Calu3 (cell line): ENCODE measurements around the gene EFR3B. TPM values are rescaled to one million over a fixed set of nuclear protein-coding genes. Genes with fewer than 3 reads are reported as not detected.

ENCODE experiments used
- BruUV-seq: library from RNA; stranded (reverse); fragments of 400-500 nt; replicated peaks from 2 replicates; lab custom pipeline; 2021; lab: Mats Ljungman, UMichigan
- CTCF ChIA-PET: fragments of 300-600 bp; sonication (Branson Sonifier 250); formaldehyde crosslinking; loops from one replicate; lab custom pipeline; 2022; ENCODE audit warnings: antibody characterized with exemption; lab: Charles Lee
- DNase-seq: peaks from one replicate; pipeline ENCODE4 v3.0.0; 2022
- H3K27ac Mint-ChIP-seq: one replicate; pipeline ENCODE4 v1.8.0; 2022; ENCODE audit warnings: mixed read lengths; ENCODE audit not compliant: unreplicated experiment
- H3K27me3 Mint-ChIP-seq: one replicate; pipeline ENCODE4 v1.8.0; 2022; ENCODE audit warnings: mixed read lengths; ENCODE audit not compliant: unreplicated experiment
- H3K36me3 Mint-ChIP-seq: one replicate; pipeline ENCODE4 v1.8.0; 2022; ENCODE audit warnings: mild to moderate bottlenecking, moderate library complexity, mixed read lengths; ENCODE audit not compliant: insufficient read depth, unreplicated experiment
- H3K4me1 Mint-ChIP-seq: one replicate; pipeline ENCODE4 v1.8.0; 2022; ENCODE audit warnings: mild to moderate bottlenecking, low read depth, mixed read lengths; ENCODE audit not compliant: unreplicated experiment
- H3K4me3 Mint-ChIP-seq: one replicate; pipeline ENCODE4 v1.8.0; 2022; ENCODE audit warnings: mild to moderate bottlenecking, low read depth, moderate library complexity, mixed read lengths; ENCODE audit not compliant: unreplicated experiment
- H3K9me3 Mint-ChIP-seq: one replicate; pipeline ENCODE4 v1.8.0; 2022; ENCODE audit warnings: low read depth, mixed read lengths; ENCODE audit not compliant: unreplicated experiment
- CTCF ChIP-seq: fragments of 200-600 bp; IDR thresholded peaks from one replicate; pipeline ENCODE4 v1.8.0; 2022; ENCODE audit warnings: antibody characterized with exemption; ENCODE audit not compliant: unreplicated experiment
- intact Hi-C: fragments of 100-400 bp; cut with micrococcal nuclease; formaldehyde crosslinking; loops from one replicate; pipeline ENCODE4 v1.10.0; 2022; ENCODE audit not compliant: unreplicated experiment
- total RNA-seq: library from RNA; stranded (reverse); gene quantifications from 2 replicates; pipeline ENCODE4 v1.2.3, GENCODE V29; 2022

The EFR3B gene
- total RNA-seq, 1 experiment from 2014 or later: 0.17 TPM

- CTCF ChIA-PET: no interaction called here
- intact Hi-C loops: no loop called here
- H3K4me1 Mint-ChIP-seq: no peaks in the 10 kb centered on the region
- H3K27me3 Mint-ChIP-seq: peaks cover 98% of the 10 kb centered on the region
- no peak overlapping the region for H3K27ac Mint-ChIP-seq
- no peaks in the 10 kb centered on the region for H3K36me3 Mint-ChIP-seq
- TF ChIP-seq CTCF: no peak
- DNase-seq: no peak
- H3K4me3 Mint-ChIP-seq: no peak overlapping the region
- no peaks in the 10 kb centered on the region for H3K9me3 Mint-ChIP-seq
- BruUV-seq: no TSS peak
Observed at GRCh38 chr2:25173719-25174118, 131.8 kb downstream of the EFR3B start.

GRCh38 chr2:25174192-25174861 lies 132.5 kb downstream of the EFR3B start:
- Mint-ChIP-seq H3K4me3 (no peak overlapping the region), H3K36me3 (no peaks in the 10 kb centered on the region), H3K27ac (no peak overlapping the region), H3K27me3 (peaks cover 97% of the 10 kb centered on the region), H3K4me1 (no peaks in the 10 kb centered on the region), H3K9me3 (no peaks in the 10 kb centered on the region)
- no TSS peak for BruUV-seq
- intact Hi-C loops: no loop called here
- no peak for TF ChIP-seq CTCF
- DNase-seq: no peak
- CTCF ChIA-PET: no interaction called here

- Mint-ChIP-seq H3K4me1 (no peaks in the 10 kb centered on the region), H3K27ac (no peak overlapping the region), H3K27me3 (peaks cover 79% of the 10 kb centered on the region), H3K9me3 (no peaks in the 10 kb centered on the region), H3K4me3 (no peak overlapping the region), H3K36me3 (no peaks in the 10 kb centered on the region)
- TF ChIP-seq CTCF: no peak
- CTCF ChIA-PET: no interaction called here
- no TSS peak for BruUV-seq
- intact Hi-C loops: no loop called here
- DNase-seq: no peak
Observed at GRCh38 chr2:25176138-25176537, 134.3 kb downstream of the EFR3B start.

- no peak for DNase-seq
- intact Hi-C loops: no loop called here
- CTCF ChIA-PET: no interaction called here
- Mint-ChIP-seq H3K27me3 (peaks cover 74% of the 10 kb centered on the region), H3K4me1 (no peaks in the 10 kb centered on the region), H3K9me3 (no peaks in the 10 kb centered on the region), H3K36me3 (no peaks in the 10 kb centered on the region), H3K27ac (no peak overlapping the region), H3K4me3 (no peak overlapping the region)
- no peak for TF ChIP-seq CTCF
- no TSS peak for BruUV-seq
Observed at GRCh38 chr2:25176541-25177181, 134.8 kb downstream of the EFR3B start.
